GM13976 (cell line): Measurements from ENCODE around the gene PLEKHO2.

Source experiments
- DNase-seq: peaks from one replicate; pipeline ENCODE4 v3.0.0; 2012; ENCODE audit warnings: low spot score
- in situ Hi-C: fragments of 300-500 bp; cut with MboI; formaldehyde crosslinking; loops from one replicate; pipeline ENCODE4 v1.12.0; 2022; ENCODE audit warnings: low sequenced_read_pairs, mixed read lengths, inconsistent platforms; ENCODE audit not compliant: unreplicated experiment
- TF ChIP-seq, protein P1 (sequence below): IDR thresholded peaks from 2 replicates; pipeline ENCODE4 v1.5.1; 2012; ENCODE audit warnings: borderline replicate concordance, mild to moderate bottlenecking; ENCODE audit not compliant: insufficient read depth; ENCODE audit errors: extremely low read depth, missing control alignments, control extremely low read depth

PLEKHO2 gene

DNA sequence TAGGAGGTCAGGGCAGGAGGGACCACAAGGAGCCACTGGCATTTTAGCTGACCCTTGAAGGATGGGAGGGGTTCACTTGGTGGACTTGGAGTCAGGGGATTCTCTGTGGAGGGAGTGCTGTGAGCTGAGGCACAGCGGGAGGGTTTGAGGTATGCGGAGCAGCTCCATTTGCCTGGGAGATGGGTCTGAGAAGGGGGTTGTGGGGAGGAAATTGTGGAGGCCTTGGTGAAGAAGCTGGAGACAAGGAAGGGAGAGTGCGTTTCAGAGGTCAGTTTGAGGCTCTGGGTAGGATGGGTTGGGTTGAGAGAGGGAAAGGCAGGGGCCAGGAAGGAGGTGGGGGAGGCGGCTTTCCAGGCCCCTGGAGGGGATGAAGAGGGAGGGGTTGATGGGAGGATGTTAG lies 20.2 kb downstream of the PLEKHO2 start:
- TF ChIP-seq, protein P1, sequence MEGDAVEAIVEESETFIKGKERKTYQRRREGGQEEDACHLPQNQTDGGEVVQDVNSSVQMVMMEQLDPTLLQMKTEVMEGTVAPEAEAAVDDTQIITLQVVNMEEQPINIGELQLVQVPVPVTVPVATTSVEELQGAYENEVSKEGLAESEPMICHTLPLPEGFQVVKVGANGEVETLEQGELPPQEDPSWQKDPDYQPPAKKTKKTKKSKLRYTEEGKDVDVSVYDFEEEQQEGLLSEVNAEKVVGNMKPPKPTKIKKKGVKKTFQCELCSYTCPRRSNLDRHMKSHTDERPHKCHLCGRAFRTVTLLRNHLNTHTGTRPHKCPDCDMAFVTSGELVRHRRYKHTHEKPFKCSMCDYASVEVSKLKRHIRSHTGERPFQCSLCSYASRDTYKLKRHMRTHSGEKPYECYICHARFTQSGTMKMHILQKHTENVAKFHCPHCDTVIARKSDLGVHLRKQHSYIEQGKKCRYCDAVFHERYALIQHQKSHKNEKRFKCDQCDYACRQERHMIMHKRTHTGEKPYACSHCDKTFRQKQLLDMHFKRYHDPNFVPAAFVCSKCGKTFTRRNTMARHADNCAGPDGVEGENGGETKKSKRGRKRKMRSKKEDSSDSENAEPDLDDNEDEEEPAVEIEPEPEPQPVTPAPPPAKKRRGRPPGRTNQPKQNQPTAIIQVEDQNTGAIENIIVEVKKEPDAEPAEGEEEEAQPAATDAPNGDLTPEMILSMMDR = no peak
- DNase-seq = no peak
- in situ Hi-C loops = no loop called here

DNA sequence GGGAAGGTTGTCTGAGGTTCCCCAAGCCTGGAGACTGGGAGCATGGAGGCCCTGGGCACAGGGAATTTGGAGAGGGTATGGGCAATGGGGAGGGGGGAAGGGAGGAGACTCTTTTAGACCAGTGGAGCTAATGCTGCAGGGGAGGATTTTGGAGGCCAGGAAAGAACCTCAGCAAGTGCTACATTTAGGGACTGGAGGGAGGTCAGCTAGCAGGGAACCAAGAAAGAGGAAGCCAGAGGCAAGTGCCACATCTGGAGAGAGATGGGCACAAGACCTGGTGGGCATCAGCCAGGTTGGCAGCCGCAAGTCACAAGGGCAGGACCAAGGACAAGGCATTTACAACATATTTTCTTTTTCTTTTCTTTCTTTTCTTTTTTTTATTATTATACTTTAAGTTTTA lies 20.7 kb downstream of the PLEKHO2 start:
- TF ChIP-seq, protein P1 = no peak
- in situ Hi-C loops = no loop called here
- no peak for DNase-seq

DNA sequence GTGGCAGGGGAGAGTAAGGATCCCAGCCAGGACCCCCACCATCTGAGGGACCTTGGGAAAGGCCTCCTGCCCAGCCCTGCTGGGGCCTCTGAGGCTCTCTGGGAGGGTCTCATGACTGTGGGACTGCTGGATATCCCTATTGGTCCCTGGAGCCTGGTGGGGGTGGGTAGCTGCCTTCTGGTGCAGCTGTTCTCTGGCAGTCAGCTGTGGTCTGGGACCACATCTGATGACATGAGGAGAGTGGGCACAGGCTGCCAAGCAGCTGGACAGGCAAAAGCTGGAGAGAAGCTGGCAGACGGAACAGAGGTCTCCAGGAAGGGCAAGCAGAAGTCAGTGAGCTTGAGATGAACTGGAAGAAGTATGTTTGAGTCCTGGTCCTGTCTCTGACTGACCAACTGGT lies 22.4 kb downstream of the PLEKHO2 start:
- TF ChIP-seq, protein P1 = no peak
- DNase-seq = no peak
- in situ Hi-C loops = no loop called here

DNA sequence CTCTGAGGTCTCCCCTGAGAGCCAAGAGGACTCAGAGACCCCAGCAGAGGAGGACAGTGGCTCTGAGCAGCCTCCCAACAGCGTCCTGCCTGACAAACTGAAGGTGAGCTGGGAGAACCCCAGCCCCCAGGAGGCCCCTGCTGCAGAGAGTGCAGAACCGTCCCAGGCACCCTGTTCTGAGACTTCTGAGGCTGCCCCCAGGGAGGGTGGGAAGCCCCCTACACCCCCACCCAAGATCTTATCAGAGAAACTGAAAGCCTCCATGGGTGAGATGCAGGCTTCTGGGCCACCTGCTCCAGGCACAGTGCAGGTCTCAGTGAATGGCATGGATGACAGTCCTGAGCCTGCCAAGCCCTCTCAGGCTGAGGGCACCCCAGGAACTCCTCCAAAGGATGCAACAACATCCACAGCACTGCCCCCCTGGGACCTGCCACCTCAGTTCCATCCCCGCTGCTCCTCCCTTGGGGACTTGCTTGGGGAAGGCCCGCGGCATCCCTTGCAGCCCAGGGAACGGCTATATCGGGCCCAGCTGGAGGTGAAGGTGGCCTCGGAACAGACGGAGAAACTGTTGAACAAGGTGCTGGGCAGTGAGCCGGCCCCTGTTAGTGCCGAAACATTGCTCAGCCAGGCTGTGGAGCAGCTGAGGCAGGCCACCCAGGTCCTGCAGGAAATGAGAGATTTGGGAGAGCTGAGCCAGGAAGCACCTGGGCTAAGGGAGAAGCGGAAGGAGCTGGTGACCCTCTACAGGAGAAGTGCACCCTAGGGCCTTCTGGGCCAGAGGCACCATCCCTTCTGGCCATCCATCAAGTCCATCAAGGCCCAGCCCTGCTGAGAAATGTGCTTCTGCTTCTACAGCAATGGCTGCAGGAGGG lies 23.6 kb downstream of the PLEKHO2 start:
- DNase-seq = peak; percentile 66
- in situ Hi-C loops = no loop called here
- TF ChIP-seq, protein P1 = no peak

DNA sequence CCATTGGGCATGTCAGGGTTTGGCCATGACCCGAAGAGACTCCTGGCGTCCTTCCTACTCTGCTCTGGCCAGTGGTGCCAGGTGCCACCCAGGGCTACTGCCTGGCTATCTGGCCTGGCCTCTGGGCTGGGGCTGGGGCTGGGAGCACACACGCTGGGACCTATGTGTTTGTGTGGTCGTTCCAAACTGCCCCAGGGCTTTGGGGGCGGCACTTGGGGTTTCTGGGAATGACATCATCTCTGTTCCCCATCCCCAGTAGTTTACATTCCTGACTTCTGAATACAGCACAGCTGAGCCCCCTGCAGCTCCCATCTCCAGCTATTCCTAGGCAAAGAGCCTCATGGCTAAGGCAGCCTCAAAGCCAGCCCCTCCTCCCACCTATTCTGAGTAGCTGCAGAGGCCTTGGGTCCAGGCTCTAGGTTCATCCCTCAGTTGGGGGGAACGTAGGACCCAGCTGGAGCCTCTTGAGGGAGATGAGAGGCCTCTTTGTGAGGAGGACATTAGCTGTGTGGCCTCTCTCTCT lies 24.3 kb downstream of the PLEKHO2 start:
- TF ChIP-seq, protein P1 = no peak
- in situ Hi-C loops = no loop called here
- no peak for DNase-seq

DNA sequence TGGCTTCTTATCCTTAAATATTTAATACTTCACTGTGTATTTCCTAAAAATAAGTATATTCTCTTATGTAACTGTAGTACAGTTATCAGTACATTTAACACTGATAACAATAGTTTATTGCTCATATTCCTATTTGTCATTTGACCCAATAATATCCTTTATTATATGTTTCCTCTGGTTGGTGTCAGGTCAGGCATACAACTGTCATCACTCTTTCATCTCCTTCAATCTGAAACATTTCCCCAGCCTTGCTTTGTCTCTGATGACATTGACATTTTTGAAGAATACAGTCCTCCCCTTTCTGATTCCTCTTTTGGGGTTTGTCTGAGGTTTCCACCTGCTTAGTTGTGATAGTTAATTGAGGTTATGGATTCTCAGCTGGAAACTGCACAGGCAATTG lies 27.8 kb downstream of the PLEKHO2 start:
- in situ Hi-C loops = no loop called here
- DNase-seq = no peak
- TF ChIP-seq, protein P1 = no peak
